Measurements from ENCODE around the gene NEMP2. TPM values are rescaled to one million over a fixed set of nuclear protein-coding genes. Genes with fewer than 3 reads are reported as not detected.
A peak's percentile ranks its signal among the peaks of the same experiment; 100 is the strongest.

The NEMP2 gene
- total RNA-seq, 4 donors from 2014 or later: 1.1 to 1.7 (median 1.6) TPM

- intact Hi-C loops (cut with DNase I; ENCODE audit: low total_unique reads): loop anchor here (10.0 kb wide), 1 partner anchor 121 kb away; no protein-coding TSS in a partner anchor
- no peak for TF ChIP-seq CTCF (IDR thresholded peaks at IDR 0.05)
- TF ChIP-seq POLR2A (IDR thresholded peaks at IDR 0.05): no peak
- peak overlapping the region; percentile 62 for H3K4me3 ChIP-seq (ENCODE audit: low read depth, poor library complexity, severe bottlenecking)
- WGBS, 2 donors: 45 to 53% methylated on average over 10 of the region's 10 CpGs
- no peak for DNase-seq (ENCODE audit: low spot score in 2 of 2)
These were observed 1.2 kb downstream of the NEMP2 start for GRCh38 chr2:190533175-190533967.

GRCh38 chr2:190532581-190532980 lies 1.9 kb downstream of the NEMP2 start:
- DNase-seq (ENCODE audit: low spot score in 2 of 2): no peak
- no peak for TF ChIP-seq CTCF (IDR thresholded peaks at IDR 0.05)
- no peak for TF ChIP-seq POLR2A (IDR thresholded peaks at IDR 0.05)
- intact Hi-C loops (cut with DNase I; ENCODE audit: low total_unique reads): loop anchor here (10.0 kb wide), 1 partner anchor 122 kb away; no protein-coding TSS in a partner anchor
- WGBS, 2 donors: 52 to 58% methylated on average over 4 of the region's 4 CpGs
- no peak overlapping the region for H3K4me3 ChIP-seq (ENCODE audit: low read depth, poor library complexity, severe bottlenecking)

GRCh38 chr2:190530248-190530900 lies 4.1 kb downstream of the NEMP2 start:
- intact Hi-C loops (cut with DNase I; ENCODE audit: low total_unique reads): loop anchor here (10.0 kb wide), 1 partner anchor 124 kb away; no protein-coding TSS in a partner anchor
- no peak overlapping the region for H3K4me3 ChIP-seq (ENCODE audit: low read depth, poor library complexity, severe bottlenecking)
- WGBS, 2 donors: 30 to 33% methylated on average over 6 of the region's 6 CpGs
- TF ChIP-seq POLR2A (IDR thresholded peaks at IDR 0.05) (no peak), CTCF (IDR thresholded peaks at IDR 0.05) (no peak)
- no peak for DNase-seq (ENCODE audit: low spot score in 2 of 2)

GRCh38 chr2:190529486-190530247 lies 4.9 kb downstream of the NEMP2 start:
- TF ChIP-seq POLR2A (IDR thresholded peaks at IDR 0.05) (no peak), CTCF (IDR thresholded peaks at IDR 0.05) (no peak)
- no peak for DNase-seq (ENCODE audit: low spot score in 2 of 2)
- 45 to 59% methylated on average over 3 of the region's 3 CpGs for WGBS, 2 donors
- no peak overlapping the region for H3K4me3 ChIP-seq (ENCODE audit: low read depth, poor library complexity, severe bottlenecking)
- intact Hi-C loops (cut with DNase I; ENCODE audit: low total_unique reads): loop anchor here (10.0 kb wide), 1 partner anchor 125 kb away; no protein-coding TSS in a partner anchor

- intact Hi-C loops (cut with DNase I; ENCODE audit: low total_unique reads): no loop called here
- no peak for TF ChIP-seq CTCF (IDR thresholded peaks at IDR 0.05)
- TF ChIP-seq POLR2A (IDR thresholded peaks at IDR 0.05): no peak
- H3K4me3 ChIP-seq (ENCODE audit: low read depth, poor library complexity, severe bottlenecking): no peak overlapping the region
- no peak for DNase-seq (ENCODE audit: low spot score in 2 of 2)
- 44 to 67% methylated on average over 1 of the region's 1 CpG for WGBS, 2 donors
These were observed 6.0 kb downstream of the NEMP2 start for GRCh38 chr2:190528521-190529001.

Data from lower leg skin (tissue), 4 donors.